ENCODE results near the gene YKT6.

Gene YKT6

GRCh38 chr7:44232901-44233715 is 32.3 kb downstream of the YKT6 start:
- DNase-seq (ENCODE audit: low read depth, low spot score) = no peak

GRCh38 chr7:44235066-44235465 is 34.3 kb downstream of the YKT6 start:
- DNase-seq (ENCODE audit: low read depth, low spot score) = no peak

- DNase-seq (ENCODE audit: low read depth, low spot score) = no peak
Measured at GRCh38 chr7:44235582-44236332, 35.0 kb downstream of the YKT6 start.

GRCh38 chr7:44236333-44236728 is 35.6 kb downstream of the YKT6 start:
- DNase-seq (ENCODE audit: low read depth, low spot score) = no peak

- no peak for DNase-seq (ENCODE audit: low read depth, low spot score)
Measured at GRCh38 chr7:44237696-44238095, 36.9 kb downstream of the YKT6 start.

- DNase-seq (ENCODE audit: low read depth, low spot score) = no peak
Measured at GRCh38 chr7:44238116-44238695, 37.4 kb downstream of the YKT6 start.

- DNase-seq (ENCODE audit: low read depth, low spot score) = no peak
Measured at GRCh38 chr7:44239361-44239760, 38.6 kb downstream of the YKT6 start.

- DNase-seq (ENCODE audit: low read depth, low spot score) = no peak
Measured at GRCh38 chr7:44240376-44240775, 39.6 kb downstream of the YKT6 start.

- peak; percentile 37 for DNase-seq (ENCODE audit: low read depth, low spot score)
Measured at GRCh38 chr7:44240983-44241510, 40.3 kb downstream of the YKT6 start.

GRCh38 chr7:44242091-44242490 is 41.3 kb downstream of the YKT6 start:
- DNase-seq (ENCODE audit: low read depth, low spot score) = no peak

GRCh38 chr7:44244282-44244681 is 43.5 kb downstream of the YKT6 start:
- DNase-seq (ENCODE audit: low read depth, low spot score) = no peak

- DNase-seq (ENCODE audit: low read depth, low spot score) = no peak
Measured at GRCh38 chr7:44246396-44247113, 45.8 kb downstream of the YKT6 start.

GRCh38 chr7:44247868-44248651 is 47.3 kb downstream of the YKT6 start:
- DNase-seq (ENCODE audit: low read depth, low spot score) = no peak

- no peak for DNase-seq (ENCODE audit: low read depth, low spot score)
Measured at GRCh38 chr7:44249639-44250234, 49.0 kb downstream of the YKT6 start.

GRCh38 chr7:44251269-44251668 is 50.5 kb downstream of the YKT6 start:
- DNase-seq (ENCODE audit: low read depth, low spot score) = no peak

- no peak for DNase-seq (ENCODE audit: low read depth, low spot score)
Measured at GRCh38 chr7:44251881-44252280, 51.1 kb downstream of the YKT6 start.

GRCh38 chr7:44256459-44256858 is 55.7 kb downstream of the YKT6 start:
- DNase-seq (ENCODE audit: low read depth, low spot score) = no peak

- DNase-seq (ENCODE audit: low read depth, low spot score) = no peak
Measured at GRCh38 chr7:44257213-44257612, 56.4 kb downstream of the YKT6 start.

GRCh38 chr7:44257618-44258422 is 57.0 kb downstream of the YKT6 start:
- DNase-seq (ENCODE audit: low read depth, low spot score) = peak; percentile 40

- no peak for DNase-seq (ENCODE audit: low read depth, low spot score)
Measured at GRCh38 chr7:44258423-44258760, 57.6 kb downstream of the YKT6 start.
